HG02938 (cell line): ENCODE results near the gene DOCK6.
"Not testable (repeated sequence)": the region's sequence is repeated elsewhere in the genome, so short reads cannot be mapped to it uniquely, and the experiment has no call there.

ENCODE experiments used
- ATAC-seq: cut with Tn5 transposase; IDR thresholded peaks from one replicate; pipeline ENCODE4 v1.9.1; 2021; ENCODE audit warnings: mild to moderate bottlenecking, moderate library complexity; ENCODE audit not compliant: unreplicated experiment

The DOCK6 gene

GRCh38 chr19:11198175-11198534, 64.2 kb downstream of the DOCK6 start:
- no peak for ATAC-seq

- ATAC-seq: peak; percentile 60
Measured at GRCh38 chr19:11197291-11198174, 64.8 kb downstream of the DOCK6 start, which contains the start of gene KANK2. Gene KANK2 (minus strand): TSS chr19:11197545. CDS start chr19:11194511, 3,034 bp downstream.

- ATAC-seq: no peak
Measured at GRCh38 chr19:11196406-11197287, 65.7 kb downstream of the DOCK6 start.

- no peak for ATAC-seq
Measured at GRCh38 chr19:11195681-11196080, 66.6 kb downstream of the DOCK6 start.

- no peak for ATAC-seq
Measured at GRCh38 chr19:11194656-11195558, 67.4 kb downstream of the DOCK6 start.

- no peak for ATAC-seq
Measured at GRCh38 chr19:11194173-11194572, 68.2 kb downstream of the DOCK6 start.

- no peak for ATAC-seq
Measured at GRCh38 chr19:11192957-11193939, 69.1 kb downstream of the DOCK6 start.

- no peak for ATAC-seq
Measured at GRCh38 chr19:11191934-11192333, 70.4 kb downstream of the DOCK6 start.

GRCh38 chr19:11191273-11191755, 71.0 kb downstream of the DOCK6 start:
- ATAC-seq: no peak

- no peak for ATAC-seq
Measured at GRCh38 chr19:11190501-11190900, 71.8 kb downstream of the DOCK6 start.

- no peak for ATAC-seq
Measured at GRCh38 chr19:11187441-11187840, 74.9 kb downstream of the DOCK6 start.

GRCh38 chr19:11182994-11183393, 79.3 kb downstream of the DOCK6 start:
- no peak for ATAC-seq

- ATAC-seq: no peak
Measured at GRCh38 chr19:11181488-11181887, 80.8 kb downstream of the DOCK6 start.

GRCh38 chr19:11180975-11181374, 81.3 kb downstream of the DOCK6 start:
- ATAC-seq: not testable (repeated sequence)

GRCh38 chr19:11180346-11180745, 82.0 kb downstream of the DOCK6 start:
- no peak for ATAC-seq

GRCh38 chr19:11179716-11180297, 82.5 kb downstream of the DOCK6 start:
- ATAC-seq: no peak

GRCh38 chr19:11179145-11179465, 83.2 kb downstream of the DOCK6 start:
- ATAC-seq: not testable (repeated sequence)

- ATAC-seq: no peak
Measured at GRCh38 chr19:11177592-11177991, 84.7 kb downstream of the DOCK6 start.
